Measurements from ENCODE around the gene IFT80. TPM values are rescaled to one million over a fixed set of nuclear protein-coding genes. Genes with fewer than 3 reads are reported as not detected.

Gene IFT80
- total RNA-seq, 1 donor from 2014 or later: 10.9 TPM

DNA sequence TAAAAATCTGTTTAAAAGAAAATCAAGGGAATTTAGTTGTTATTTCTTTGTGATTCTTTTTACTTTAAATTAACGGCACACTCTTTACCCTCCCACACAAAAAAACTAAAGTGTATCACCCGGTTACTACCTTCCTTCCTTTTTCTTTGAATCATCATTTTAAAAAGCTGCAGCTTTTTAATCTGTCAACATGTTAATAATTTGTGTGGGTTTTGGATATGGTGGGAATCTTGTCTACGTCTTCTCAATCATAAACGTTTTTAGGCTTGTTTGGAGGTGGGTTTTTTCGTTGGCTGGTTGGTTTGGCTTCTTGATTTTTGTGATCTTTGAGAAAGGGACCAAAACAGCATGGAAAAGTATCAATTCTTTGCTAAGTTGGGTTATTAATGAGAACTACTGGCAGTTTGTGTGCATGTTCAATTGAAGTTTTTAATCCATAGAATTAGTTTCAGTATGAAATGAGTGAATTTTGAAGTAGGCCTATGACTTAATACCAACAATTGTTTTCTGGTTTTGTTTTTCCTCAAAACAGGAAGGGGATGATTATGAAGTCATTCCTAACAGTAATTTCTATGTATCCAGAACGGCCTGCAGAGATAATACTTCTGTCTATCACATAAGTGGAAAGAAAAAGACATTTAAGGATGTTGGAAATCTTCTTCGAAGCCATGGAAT, 4.9 kb upstream of the IFT80 start:
- intact Hi-C loops (cut with micrococcal nuclease): no loop called here
- Histone ChIP-seq H3K9me3 (replicated peaks) (no peaks in the 10 kb centered on the region), H3K27me3 (ENCODE audit: low read depth) (no peaks in the 10 kb centered on the region), H3K27ac (replicated peaks) (peak overlapping the region; percentile 39), H3K4me1 (peaks cover 52% of the 10 kb centered on the region), H3K36me3 (no peaks in the 10 kb centered on the region), H3K4me3 (peak overlapping the region; percentile 81)
- DNase-seq: no peak
- TF ChIP-seq, protein P1, sequence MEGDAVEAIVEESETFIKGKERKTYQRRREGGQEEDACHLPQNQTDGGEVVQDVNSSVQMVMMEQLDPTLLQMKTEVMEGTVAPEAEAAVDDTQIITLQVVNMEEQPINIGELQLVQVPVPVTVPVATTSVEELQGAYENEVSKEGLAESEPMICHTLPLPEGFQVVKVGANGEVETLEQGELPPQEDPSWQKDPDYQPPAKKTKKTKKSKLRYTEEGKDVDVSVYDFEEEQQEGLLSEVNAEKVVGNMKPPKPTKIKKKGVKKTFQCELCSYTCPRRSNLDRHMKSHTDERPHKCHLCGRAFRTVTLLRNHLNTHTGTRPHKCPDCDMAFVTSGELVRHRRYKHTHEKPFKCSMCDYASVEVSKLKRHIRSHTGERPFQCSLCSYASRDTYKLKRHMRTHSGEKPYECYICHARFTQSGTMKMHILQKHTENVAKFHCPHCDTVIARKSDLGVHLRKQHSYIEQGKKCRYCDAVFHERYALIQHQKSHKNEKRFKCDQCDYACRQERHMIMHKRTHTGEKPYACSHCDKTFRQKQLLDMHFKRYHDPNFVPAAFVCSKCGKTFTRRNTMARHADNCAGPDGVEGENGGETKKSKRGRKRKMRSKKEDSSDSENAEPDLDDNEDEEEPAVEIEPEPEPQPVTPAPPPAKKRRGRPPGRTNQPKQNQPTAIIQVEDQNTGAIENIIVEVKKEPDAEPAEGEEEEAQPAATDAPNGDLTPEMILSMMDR (IDR thresholded peaks at IDR 0.05; ENCODE audit: borderline replicate concordance): no peak

DNA sequence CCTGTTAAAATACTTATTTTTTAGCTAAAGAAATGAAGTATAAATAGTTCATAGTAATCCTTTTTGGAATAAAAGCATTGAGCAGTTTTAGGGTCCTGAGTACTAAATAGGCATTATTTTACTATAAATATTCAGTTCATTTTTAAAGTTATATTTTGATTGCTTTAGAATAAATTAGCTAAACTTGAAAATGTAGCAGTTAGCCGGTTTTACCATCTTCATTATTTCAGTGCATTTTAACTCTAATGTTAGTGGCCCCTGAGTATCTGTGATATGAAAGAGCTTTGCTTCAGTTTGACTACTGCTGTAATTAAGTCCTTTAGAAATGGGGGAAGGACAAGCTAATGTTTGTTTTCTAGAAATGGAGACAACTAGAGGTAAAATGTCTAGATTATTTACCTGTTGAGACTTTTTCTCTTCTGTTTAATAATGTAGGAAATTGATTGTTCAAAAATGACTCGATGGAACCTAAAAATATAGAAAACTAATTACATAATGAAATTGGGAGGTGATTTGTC, 4.1 kb upstream of the IFT80 start:
- Histone ChIP-seq H3K4me1 (peaks cover 60% of the 10 kb centered on the region), H3K27me3 (ENCODE audit: low read depth) (no peaks in the 10 kb centered on the region), H3K27ac (replicated peaks) (peak overlapping the region; percentile 88), H3K36me3 (no peaks in the 10 kb centered on the region), H3K4me3 (peak overlapping the region; percentile 81), H3K9me3 (replicated peaks) (no peaks in the 10 kb centered on the region)
- TF ChIP-seq, protein P1 (IDR thresholded peaks at IDR 0.05; ENCODE audit: borderline replicate concordance): no peak
- intact Hi-C loops (cut with micrococcal nuclease): no loop called here
- DNase-seq: no peak

DNA sequence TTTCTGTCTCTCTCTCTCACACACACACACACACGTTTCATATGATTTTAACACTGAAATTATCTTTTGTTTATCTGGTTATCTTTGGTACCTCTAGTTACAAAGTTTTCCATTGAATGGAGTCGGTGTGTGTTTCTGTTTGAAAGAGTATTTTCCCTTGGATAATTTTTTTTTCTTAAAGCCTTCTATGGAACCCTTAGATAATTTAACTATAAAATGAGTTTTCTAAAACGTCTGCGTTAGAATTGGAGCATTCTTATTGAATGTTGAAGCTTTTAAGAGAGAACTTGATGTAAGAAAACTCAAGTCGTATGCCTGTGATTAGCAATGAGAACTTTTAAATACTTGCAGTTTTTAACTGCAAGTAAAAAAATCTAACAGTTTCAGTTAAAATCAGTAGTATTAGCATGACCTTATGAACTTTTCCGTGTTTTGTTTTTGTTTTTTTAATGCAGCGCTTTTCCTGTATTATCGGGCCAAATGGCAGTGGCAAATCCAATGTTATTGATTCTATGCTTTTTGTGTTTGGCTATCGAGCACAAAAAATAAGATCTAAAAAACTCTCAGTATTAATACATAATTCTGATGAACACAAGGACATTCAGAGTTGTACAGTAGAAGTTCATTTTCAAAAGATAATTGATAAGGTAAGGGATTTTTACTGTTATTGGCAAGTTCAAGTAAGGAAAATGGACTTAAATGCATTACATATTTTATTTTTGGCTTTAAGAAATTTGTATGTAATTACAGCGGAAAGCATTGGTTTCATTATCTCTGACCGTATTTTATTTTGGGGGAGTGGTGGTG, 3.4 kb upstream of the IFT80 start:
- peak overlapping the region; percentile 81 for H3K4me3 ChIP-seq
- H3K4me1 ChIP-seq: peaks cover 63% of the 10 kb centered on the region
- H3K9me3 ChIP-seq (replicated peaks): no peaks in the 10 kb centered on the region
- intact Hi-C loops (cut with micrococcal nuclease): no loop called here
- DNase-seq: no peak
- H3K27ac ChIP-seq (replicated peaks): peak overlapping the region; percentile 88
- no peaks in the 10 kb centered on the region for H3K27me3 ChIP-seq (ENCODE audit: low read depth)
- TF ChIP-seq, protein P1 (IDR thresholded peaks at IDR 0.05; ENCODE audit: borderline replicate concordance): no peak
- no peaks in the 10 kb centered on the region for H3K36me3 ChIP-seq

DNA sequence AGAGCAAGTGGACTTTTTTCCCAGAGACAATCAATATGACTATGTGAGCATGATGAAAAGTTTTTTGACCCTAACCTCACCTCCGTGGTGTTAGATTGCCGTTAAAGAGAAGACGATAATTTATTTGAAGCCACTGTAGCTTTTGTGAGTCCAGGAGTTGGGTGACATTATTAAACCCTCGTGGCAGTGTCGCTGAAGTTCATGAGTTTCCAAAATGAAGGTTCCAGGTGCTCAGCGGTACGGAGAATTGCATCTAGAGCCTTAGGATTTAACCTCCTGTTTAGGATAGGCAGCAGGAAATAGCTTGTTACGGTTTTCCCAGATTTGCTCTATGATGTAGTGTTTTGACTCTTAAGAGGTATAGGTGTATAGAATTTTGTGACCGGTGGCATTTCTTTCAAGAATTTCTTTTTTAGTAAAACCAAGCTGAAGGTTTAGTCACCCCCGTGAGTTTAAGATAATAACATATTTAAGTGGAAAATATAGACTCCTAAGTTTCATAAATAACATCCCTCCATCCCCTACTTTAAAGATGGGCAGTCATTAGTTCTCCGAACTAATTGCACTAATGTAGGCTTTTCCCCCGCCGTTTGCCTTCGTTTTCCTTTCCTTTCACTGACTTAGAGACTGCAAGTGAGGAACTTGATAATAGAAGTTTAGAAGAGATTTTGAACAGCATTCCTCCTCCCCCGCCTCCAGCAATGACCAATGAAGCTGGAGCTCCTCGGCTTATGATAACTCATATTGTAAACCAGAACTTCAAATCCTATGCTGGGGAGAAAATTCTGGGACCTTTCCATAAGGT, 2.5 kb upstream of the IFT80 start:
- no peaks in the 10 kb centered on the region for H3K27me3 ChIP-seq (ENCODE audit: low read depth)
- peak overlapping the region; percentile 81 for H3K4me3 ChIP-seq
- intact Hi-C loops (cut with micrococcal nuclease): no loop called here
- H3K36me3 ChIP-seq: no peaks in the 10 kb centered on the region
- peak overlapping the region; percentile 88 for H3K27ac ChIP-seq (replicated peaks)
- TF ChIP-seq, protein P1 (IDR thresholded peaks at IDR 0.05; ENCODE audit: borderline replicate concordance): no peak
- peaks cover 63% of the 10 kb centered on the region for H3K4me1 ChIP-seq
- H3K9me3 ChIP-seq (replicated peaks): no peaks in the 10 kb centered on the region
- DNase-seq: no peak

DNA sequence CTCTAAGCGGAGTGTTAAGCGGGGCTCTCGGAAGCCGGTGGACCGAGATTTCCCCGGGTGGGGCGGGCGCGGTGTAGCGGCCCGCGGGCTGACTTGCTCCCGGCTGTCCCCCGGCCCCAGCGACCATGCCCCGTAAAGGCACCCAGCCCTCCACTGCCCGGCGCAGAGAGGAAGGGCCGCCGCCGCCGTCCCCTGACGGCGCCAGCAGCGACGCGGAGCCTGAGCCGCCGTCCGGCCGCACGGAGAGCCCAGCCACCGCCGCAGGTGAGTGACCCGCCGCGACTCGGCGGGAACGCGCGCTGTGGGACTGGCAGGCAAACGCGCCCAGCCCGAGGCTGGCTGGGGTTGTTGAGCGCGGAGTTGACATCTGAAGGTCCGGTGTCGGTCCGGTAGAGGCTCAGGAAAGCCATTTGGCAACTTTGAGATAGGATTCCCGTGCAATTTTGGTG, 1.7 kb upstream of the IFT80 start:
- DNase-seq: peak; percentile 21
- H3K4me1 ChIP-seq: peaks cover 63% of the 10 kb centered on the region
- no peaks in the 10 kb centered on the region for H3K36me3 ChIP-seq
- H3K9me3 ChIP-seq (replicated peaks): no peaks in the 10 kb centered on the region
- H3K4me3 ChIP-seq: peak overlapping the region; percentile 81
- peak overlapping the region; percentile 88 for H3K27ac ChIP-seq (replicated peaks)
- H3K27me3 ChIP-seq (ENCODE audit: low read depth): no peaks in the 10 kb centered on the region
- intact Hi-C loops (cut with micrococcal nuclease): no loop called here
- TF ChIP-seq, protein P1 (IDR thresholded peaks at IDR 0.05; ENCODE audit: borderline replicate concordance): no peak

Data from left ventricle myocardium inferior (tissue), 1 donor.